Ovary (tissue), 3 donors: Measurements from ENCODE around the gene ARHGAP4.

Source experiments
- EP300 ChIP-seq: sonication (generic); formaldehyde crosslinking; IDR thresholded peaks from one replicate; pipeline ENCODE4 v1.6.1; 2017; ENCODE audit warnings: antibody characterized with exemption
- POLR2A ChIP-seq: fragments of 450-650 bp; IDR thresholded peaks from one replicate; pipeline ENCODE4 v1.6.1; 2017; ENCODE audit warnings: antibody characterized with exemption, mild to moderate bottlenecking, moderate library complexity
- TF ChIP-seq, protein P1 (sequence below), 3 donors: fragments of 450-650 bp in 2 of 3; fragments of 200-600 bp in 1 of 3; IDR thresholded peaks; one replicate each; pipeline versions ENCODE4 v1.5.1 to v1.8.0; 2016 to 2022; ENCODE audit warnings: antibody characterized with exemption in 3 of 3, mild to moderate bottlenecking in 1 of 3
- donor health status: DM: no; HTN: no; CAD: no.

DNA sequence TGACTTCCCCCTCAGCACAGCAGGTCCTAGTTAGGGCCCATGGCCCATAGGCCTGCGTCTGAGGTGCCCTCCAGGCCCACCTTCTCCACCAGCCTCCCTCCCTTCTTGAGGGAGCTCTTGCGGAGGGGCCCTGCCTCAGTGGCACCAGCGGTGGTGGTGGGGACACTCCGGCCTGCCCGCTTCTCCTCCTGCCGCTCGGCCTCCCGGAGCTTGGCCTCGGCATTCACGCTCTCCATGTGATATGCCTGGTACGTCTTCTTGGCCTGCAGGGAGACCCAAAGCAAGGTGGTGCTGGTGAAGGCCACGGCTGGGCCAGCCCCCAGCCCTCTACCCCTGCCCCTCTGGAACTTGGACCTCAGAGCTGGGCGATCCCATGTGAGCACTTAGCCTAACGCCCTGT, 5.5 kb downstream of the ARHGAP4 start:
- TF ChIP-seq, protein P1, sequence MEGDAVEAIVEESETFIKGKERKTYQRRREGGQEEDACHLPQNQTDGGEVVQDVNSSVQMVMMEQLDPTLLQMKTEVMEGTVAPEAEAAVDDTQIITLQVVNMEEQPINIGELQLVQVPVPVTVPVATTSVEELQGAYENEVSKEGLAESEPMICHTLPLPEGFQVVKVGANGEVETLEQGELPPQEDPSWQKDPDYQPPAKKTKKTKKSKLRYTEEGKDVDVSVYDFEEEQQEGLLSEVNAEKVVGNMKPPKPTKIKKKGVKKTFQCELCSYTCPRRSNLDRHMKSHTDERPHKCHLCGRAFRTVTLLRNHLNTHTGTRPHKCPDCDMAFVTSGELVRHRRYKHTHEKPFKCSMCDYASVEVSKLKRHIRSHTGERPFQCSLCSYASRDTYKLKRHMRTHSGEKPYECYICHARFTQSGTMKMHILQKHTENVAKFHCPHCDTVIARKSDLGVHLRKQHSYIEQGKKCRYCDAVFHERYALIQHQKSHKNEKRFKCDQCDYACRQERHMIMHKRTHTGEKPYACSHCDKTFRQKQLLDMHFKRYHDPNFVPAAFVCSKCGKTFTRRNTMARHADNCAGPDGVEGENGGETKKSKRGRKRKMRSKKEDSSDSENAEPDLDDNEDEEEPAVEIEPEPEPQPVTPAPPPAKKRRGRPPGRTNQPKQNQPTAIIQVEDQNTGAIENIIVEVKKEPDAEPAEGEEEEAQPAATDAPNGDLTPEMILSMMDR (IDR thresholded peaks at IDR 0.05) = no peak
- TF ChIP-seq POLR2A (no peak), EP300 (no peak)
